Kidney epithelial cell (primary cell): ENCODE measurements around the gene NAV2. TPM values are rescaled to one million over a fixed set of nuclear protein-coding genes. Genes with fewer than 3 reads are reported as not detected.

Source experiments
- DNase-seq: peaks from one replicate; pipeline ENCODE4 v3.0.0-alpha.2; 2010; ENCODE audit warnings: low read depth
- H3K27me3 ChIP-seq: 2 replicates; pipeline ENCODE4 v1.6.0; 2011; ENCODE audit warnings: low read length; ENCODE audit not compliant: control insufficient read depth, insufficient read depth
- H3K36me3 ChIP-seq: 2 replicates; pipeline ENCODE4 v1.5.1; 2011; ENCODE audit warnings: low read length; ENCODE audit not compliant: control insufficient read depth, insufficient read depth
- H3K4me3 ChIP-seq: 2 replicates; pipeline ENCODE4 v1.5.1; 2011; ENCODE audit warnings: low read depth, mild to moderate bottlenecking, control low read depth, low read length
- total RNA-seq: library from RNA; depleted of rRNA; stranded (reverse); fragments of >200 nt; gene quantifications from 2 replicates; pipeline ENCODE4 v1.2.3, GENCODE V29; 2015
- TF ChIP-seq, protein P1 (sequence below): IDR thresholded peaks from 2 replicates; pipeline ENCODE4 v1.5.1; 2011; ENCODE audit warnings: mild to moderate bottlenecking, moderate library complexity, low read length, control low read depth, inconsistent platforms; ENCODE audit not compliant: insufficient read depth, poor library complexity, severe bottlenecking

NAV2 gene
- total RNA-seq, 1 donor from 2014 or later, result 41.5 TPM

GRCh38 chr11:19718051-19718450, 5.4 kb downstream of the NAV2 start:
- no peak for DNase-seq
- Histone ChIP-seq H3K36me3 (no peaks in the 10 kb centered on the region), H3K27me3 (no peaks in the 10 kb centered on the region), H3K4me3 (no peak overlapping the region)
- TF ChIP-seq, protein P1, sequence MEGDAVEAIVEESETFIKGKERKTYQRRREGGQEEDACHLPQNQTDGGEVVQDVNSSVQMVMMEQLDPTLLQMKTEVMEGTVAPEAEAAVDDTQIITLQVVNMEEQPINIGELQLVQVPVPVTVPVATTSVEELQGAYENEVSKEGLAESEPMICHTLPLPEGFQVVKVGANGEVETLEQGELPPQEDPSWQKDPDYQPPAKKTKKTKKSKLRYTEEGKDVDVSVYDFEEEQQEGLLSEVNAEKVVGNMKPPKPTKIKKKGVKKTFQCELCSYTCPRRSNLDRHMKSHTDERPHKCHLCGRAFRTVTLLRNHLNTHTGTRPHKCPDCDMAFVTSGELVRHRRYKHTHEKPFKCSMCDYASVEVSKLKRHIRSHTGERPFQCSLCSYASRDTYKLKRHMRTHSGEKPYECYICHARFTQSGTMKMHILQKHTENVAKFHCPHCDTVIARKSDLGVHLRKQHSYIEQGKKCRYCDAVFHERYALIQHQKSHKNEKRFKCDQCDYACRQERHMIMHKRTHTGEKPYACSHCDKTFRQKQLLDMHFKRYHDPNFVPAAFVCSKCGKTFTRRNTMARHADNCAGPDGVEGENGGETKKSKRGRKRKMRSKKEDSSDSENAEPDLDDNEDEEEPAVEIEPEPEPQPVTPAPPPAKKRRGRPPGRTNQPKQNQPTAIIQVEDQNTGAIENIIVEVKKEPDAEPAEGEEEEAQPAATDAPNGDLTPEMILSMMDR, result no peak

GRCh38 chr11:19718951-19719350, 6.3 kb downstream of the NAV2 start:
- TF ChIP-seq, protein P1, result no peak
- H3K27me3 ChIP-seq, result no peaks in the 10 kb centered on the region
- H3K36me3 ChIP-seq, result no peaks in the 10 kb centered on the region
- H3K4me3 ChIP-seq, result no peak overlapping the region
- no peak for DNase-seq

DNA sequence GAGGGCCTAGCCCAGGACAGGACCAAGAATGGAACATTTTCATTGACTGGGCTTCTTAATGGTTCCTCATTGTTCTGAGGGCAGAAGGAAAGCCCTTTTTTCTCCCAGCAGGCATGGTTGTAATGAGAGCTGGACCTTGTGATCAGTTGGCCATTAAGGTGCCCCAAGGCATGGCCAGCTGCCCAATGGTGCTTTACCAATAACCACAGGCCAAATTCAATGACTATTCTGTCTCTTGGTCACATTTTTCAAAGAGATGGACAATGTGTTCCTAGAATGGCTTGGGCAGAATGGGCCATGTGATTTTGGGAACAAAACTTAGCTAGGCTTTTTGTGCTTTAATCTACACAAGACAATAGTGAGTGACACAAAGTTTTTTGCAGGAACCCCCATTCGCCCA, 7.3 kb downstream of the NAV2 start:
- TF ChIP-seq, protein P1, result no peak
- H3K36me3 ChIP-seq, result no peaks in the 10 kb centered on the region
- H3K4me3 ChIP-seq, result no peak overlapping the region
- H3K27me3 ChIP-seq, result no peaks in the 10 kb centered on the region
- no peak for DNase-seq

GRCh38 chr11:19721176-19721575, 8.5 kb downstream of the NAV2 start:
- H3K4me3 ChIP-seq, result no peak overlapping the region
- H3K27me3 ChIP-seq, result no peaks in the 10 kb centered on the region
- H3K36me3 ChIP-seq, result no peaks in the 10 kb centered on the region
- TF ChIP-seq, protein P1, result no peak
- DNase-seq, result no peak

DNA sequence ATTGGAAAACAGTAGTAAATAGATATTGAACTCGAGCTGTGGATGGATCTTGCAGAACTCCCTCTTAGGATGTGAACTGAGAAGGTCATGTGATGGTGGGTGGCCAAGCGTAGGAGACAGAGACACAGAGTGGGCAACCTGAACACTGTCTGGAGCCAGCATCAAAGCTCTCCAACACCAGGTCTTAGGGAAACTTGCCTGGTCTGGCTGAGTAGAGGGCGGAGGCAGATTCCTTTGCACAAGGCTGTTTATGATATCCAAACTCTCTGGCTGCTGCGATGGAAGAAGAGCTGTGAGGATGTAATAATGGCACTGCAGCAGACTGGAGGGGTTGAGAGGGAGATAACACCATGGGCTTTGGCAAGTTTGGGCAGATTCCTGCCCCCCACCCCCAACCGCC, 10.1 kb downstream of the NAV2 start:
- Histone ChIP-seq H3K4me3 (no peak overlapping the region), H3K27me3 (no peaks in the 10 kb centered on the region), H3K36me3 (no peaks in the 10 kb centered on the region)
- TF ChIP-seq, protein P1, result no peak
- DNase-seq, result no peak

DNA sequence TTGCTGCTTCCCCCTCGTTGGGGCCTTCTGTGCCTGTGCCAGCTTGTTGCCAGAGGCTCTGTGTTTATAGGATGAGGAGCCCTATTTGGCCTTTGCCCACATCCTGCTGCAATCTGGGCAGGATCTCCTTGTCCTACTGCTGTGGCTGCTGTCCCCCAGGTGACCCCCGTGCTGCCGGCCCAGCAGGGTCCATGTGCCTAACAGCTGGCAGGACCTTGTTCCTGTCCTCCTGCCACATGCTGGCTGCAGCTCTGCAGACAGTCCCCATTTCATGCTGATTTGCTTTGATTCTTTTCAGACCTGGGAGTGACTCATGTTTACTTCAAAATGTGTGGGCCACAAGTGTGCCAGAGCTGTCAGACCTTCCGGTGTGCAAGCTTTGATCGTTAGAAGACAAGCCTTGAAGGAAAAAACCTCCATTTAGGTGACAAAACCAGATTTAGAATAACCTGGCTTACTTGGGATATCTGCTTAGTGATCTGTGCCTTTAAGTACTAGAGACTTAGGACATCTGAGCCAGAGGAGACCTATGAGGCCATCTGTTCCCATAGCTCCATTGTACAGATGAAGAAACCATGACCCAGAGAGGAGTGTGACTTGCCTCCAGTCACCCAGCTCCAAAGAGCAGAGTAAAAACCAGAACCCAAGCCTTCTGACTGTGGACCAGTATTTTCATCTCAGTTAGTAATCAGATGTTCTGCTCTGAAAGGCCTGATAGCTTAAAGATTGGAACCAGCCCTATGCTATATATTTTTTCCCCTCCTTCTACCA, 11.1 kb downstream of the NAV2 start:
- H3K27me3 ChIP-seq, result no peaks in the 10 kb centered on the region
- DNase-seq, result no peak
- TF ChIP-seq, protein P1, result no peak
- H3K4me3 ChIP-seq, result no peak overlapping the region
- no peaks in the 10 kb centered on the region for H3K36me3 ChIP-seq
